ENCODE data around the gene NIPAL4.
"Not testable (repeated sequence)": the region's sequence is repeated elsewhere in the genome, so short reads cannot be mapped to it uniquely, and the experiment has no call there.

The NIPAL4 gene

GRCh38 chr5:157463621-157464518 lies 3.9 kb downstream of the NIPAL4 start:
- DNase-seq (ENCODE audit: low read depth): no peak

GRCh38 chr5:157464519-157465171 lies 4.6 kb downstream of the NIPAL4 start:
- no peak for DNase-seq (ENCODE audit: low read depth)

- DNase-seq (ENCODE audit: low read depth): no peak
These were observed 8.4 kb downstream of the NIPAL4 start for GRCh38 chr5:157468293-157468965.

GRCh38 chr5:157469073-157469472 lies 9.1 kb downstream of the NIPAL4 start:
- no peak for DNase-seq (ENCODE audit: low read depth)

- no peak for DNase-seq (ENCODE audit: low read depth)
These were observed 9.7 kb downstream of the NIPAL4 start for GRCh38 chr5:157469687-157470086.

- no peak for DNase-seq (ENCODE audit: low read depth)
These were observed 10.6 kb downstream of the NIPAL4 start for GRCh38 chr5:157470631-157471030.

- DNase-seq (ENCODE audit: low read depth): no peak
These were observed 11.7 kb downstream of the NIPAL4 start for GRCh38 chr5:157471709-157472108.

GRCh38 chr5:157473383-157474320 lies 13.6 kb downstream of the NIPAL4 start:
- DNase-seq (ENCODE audit: low read depth): no peak

- no peak for DNase-seq (ENCODE audit: low read depth)
These were observed 15.4 kb downstream of the NIPAL4 start for GRCh38 chr5:157475432-157475831.

GRCh38 chr5:157476702-157477408 lies 16.8 kb downstream of the NIPAL4 start:
- no peak for DNase-seq (ENCODE audit: low read depth)

- DNase-seq (ENCODE audit: low read depth): no peak
These were observed 17.9 kb downstream of the NIPAL4 start for GRCh38 chr5:157477814-157478494.

GRCh38 chr5:157478726-157479125 lies 18.7 kb downstream of the NIPAL4 start:
- no peak for DNase-seq (ENCODE audit: low read depth)

- no peak for DNase-seq (ENCODE audit: low read depth)
These were observed 19.2 kb downstream of the NIPAL4 start for GRCh38 chr5:157479166-157479565.

GRCh38 chr5:157479612-157480510 lies 19.8 kb downstream of the NIPAL4 start:
- DNase-seq (ENCODE audit: low read depth): no peak

GRCh38 chr5:157481265-157481664 lies 21.3 kb downstream of the NIPAL4 start:
- no peak for DNase-seq (ENCODE audit: low read depth)

GRCh38 chr5:157481666-157482065 lies 21.7 kb downstream of the NIPAL4 start:
- DNase-seq (ENCODE audit: low read depth): no peak

GRCh38 chr5:157482702-157483101 lies 22.7 kb downstream of the NIPAL4 start:
- not testable (repeated sequence) for DNase-seq (ENCODE audit: low read depth)

- DNase-seq (ENCODE audit: low read depth): no peak
These were observed 24.8 kb downstream of the NIPAL4 start for GRCh38 chr5:157484768-157485167.

- DNase-seq (ENCODE audit: low read depth): no peak
These were observed 25.3 kb downstream of the NIPAL4 start for GRCh38 chr5:157485340-157485739.

Measured in T-helper 22 cell (primary cell).